CD14-positive monocyte (primary cell): Measurements from ENCODE around the gene TPX2. TPM values are rescaled to one million over a fixed set of nuclear protein-coding genes. Genes with fewer than 3 reads are reported as not detected.

Source experiments
- DNase-seq, 3 donors: peaks; one replicate each; pipeline ENCODE4 v3.0.0-alpha.2; 2011 to 2022
- H2AFZ ChIP-seq: 2 replicates; pipeline ENCODE4 v1.6.0; 2012; ENCODE audit warnings: mild to moderate bottlenecking, low read depth, low read length, inconsistent platforms; ENCODE audit not compliant: insufficient read depth, poor library complexity, severe bottlenecking
- H3K27ac ChIP-seq, 2 donors: 1 replicate in 1 of 2; 2 replicates in 1 of 2; pipeline ENCODE4 v1.5.1; 2012 to 2013; ENCODE audit warnings: low read length in 2 of 2, control low read depth in 1 of 2, inconsistent platforms in 1 of 2, low read depth in 1 of 2, mild to moderate bottlenecking in 1 of 2
- H3K27me3 ChIP-seq, 2 donors: one replicate each; pipeline versions ENCODE4 v1.6.0 to v1.6.1; 2011 to 2013; ENCODE audit warnings: low read length in 2 of 2; ENCODE audit not compliant: control insufficient read depth in 2 of 2, insufficient read depth in 2 of 2
- H3K36me3 ChIP-seq, 2 donors: replicated peaks in 1 of 2; 1 replicate in 1 of 2; 2 replicates in 1 of 2; pipeline versions ENCODE4 v1.5.1 to v1.6.1; 2012 to 2013; ENCODE audit warnings: low read length in 2 of 2, control low read depth in 1 of 2, inconsistent platforms in 1 of 2, mild to moderate bottlenecking in 1 of 2; ENCODE audit not compliant: insufficient read depth in 2 of 2, control insufficient read depth in 1 of 2
- H3K4me1 ChIP-seq, 2 donors: 1 replicate in 1 of 2; 2 replicates in 1 of 2; pipeline versions ENCODE4 v1.5.1 to v1.6.1; 2012 to 2013; ENCODE audit warnings: low read length in 2 of 2, control low read depth in 1 of 2, inconsistent platforms in 1 of 2, mild to moderate bottlenecking in 1 of 2, moderate library complexity in 1 of 2; ENCODE audit not compliant: insufficient read depth in 2 of 2, control insufficient read depth in 1 of 2
- H3K4me2 ChIP-seq: replicated peaks from 2 replicates; pipeline ENCODE3; 2012; ENCODE audit warnings: low read length, moderate library complexity, mild to moderate bottlenecking; ENCODE audit not compliant: poor library complexity, severe bottlenecking; ENCODE audit errors: extremely low read depth
- H3K4me3 ChIP-seq, 3 experiments: fragments of 200-600 bp in 1 of 3; sonication (generic) in 1 of 3; replicated peaks in 1 of 3; 1 replicate in 2 of 3; 2 replicates in 1 of 3; pipeline ENCODE4 v1.5.1; 2011 to 2013; ENCODE audit warnings: low read length in 3 of 3, mild to moderate bottlenecking in 3 of 3, control low read depth in 2 of 3, low read depth in 2 of 3, inconsistent platforms in 1 of 3, moderate library complexity in 1 of 3
- H3K79me2 ChIP-seq: 2 replicates; pipeline ENCODE4 v1.6.0; 2012; ENCODE audit warnings: mild to moderate bottlenecking, control low read depth, inconsistent platforms, low read length, moderate library complexity; ENCODE audit not compliant: insufficient read depth
- H3K9ac ChIP-seq: 2 replicates; pipeline ENCODE4 v1.6.0; 2017; ENCODE audit warnings: low read length, mild to moderate bottlenecking; ENCODE audit not compliant: insufficient read depth, poor library complexity, severe bottlenecking
- H3K9me3 ChIP-seq, 2 donors: replicated peaks in 1 of 2; 1 replicate in 1 of 2; 2 replicates in 1 of 2; pipeline versions ENCODE4 v1.5.1 to v1.6.1; 2012 to 2013; ENCODE audit warnings: low read length in 2 of 2, control low read depth in 1 of 2; ENCODE audit not compliant: control insufficient read depth in 1 of 2, insufficient read depth in 1 of 2
- H4K20me1 ChIP-seq: 2 replicates; pipeline ENCODE4 v1.6.0; 2012; ENCODE audit warnings: mild to moderate bottlenecking, low read length, control low read depth, moderate library complexity; ENCODE audit not compliant: insufficient read depth
- H3K27ac Mint-ChIP-seq, 7 donors: one replicate each; pipeline ENCODE4 v1.8.0; 2020; ENCODE audit warnings: mild to moderate bottlenecking in 7 of 7, mixed read lengths in 7 of 7, moderate library complexity in 6 of 7, inconsistent platforms in 2 of 7
- H3K27me3 Mint-ChIP-seq, 3 donors: one replicate each; pipeline ENCODE4 v1.8.0; 2021 to 2022; ENCODE audit warnings: low read depth in 3 of 3, mild to moderate bottlenecking in 3 of 3, mixed read lengths in 3 of 3, moderate library complexity in 3 of 3, inconsistent platforms in 1 of 3
- H3K36me3 Mint-ChIP-seq, 2 donors: one replicate each; pipeline ENCODE4 v1.8.0; 2020; ENCODE audit warnings: mixed read lengths in 2 of 2, inconsistent platforms in 1 of 2, mild to moderate bottlenecking in 1 of 2
- H3K4me1 Mint-ChIP-seq: one replicate; pipeline ENCODE4 v1.8.0; 2020; ENCODE audit warnings: mild to moderate bottlenecking, mixed read lengths
- H3K4me3 Mint-ChIP-seq, 2 donors: one replicate each; pipeline ENCODE4 v1.8.0; 2020; ENCODE audit warnings: mild to moderate bottlenecking in 2 of 2, mixed read lengths in 2 of 2, moderate library complexity in 1 of 2
- H3K9me3 Mint-ChIP-seq, 7 donors: one replicate each; pipeline ENCODE4 v1.8.0; 2020 to 2022; ENCODE audit warnings: mixed read lengths in 7 of 7, mild to moderate bottlenecking in 6 of 7, moderate library complexity in 6 of 7, inconsistent platforms in 2 of 7
- CTCF ChIP-seq: fragments of 200-600 bp; IDR thresholded peaks from one replicate; pipeline ENCODE4 v1.8.0; 2022; ENCODE audit warnings: antibody characterized with exemption, mild to moderate bottlenecking
- WGBS: methylation state at CpG from one replicate; pipeline ENCODE4 v1.1.5; 2013; ENCODE audit warnings: missing lambda C conversion rate; ENCODE audit not compliant: insufficient coverage; 5-methylcytosine and 5-hydroxymethylcytosine counted together
- intact Hi-C, 2 donors: fragments of 100-400 bp; cut with micrococcal nuclease; formaldehyde crosslinking; loops; one replicate each; pipeline versions ENCODE4 v1.15.0 to v1.15.1; 2023
- polyA plus RNA-seq, 3 donors: library from polyadenylated mRNA; depleted of rRNA in 1 of 3; unstranded in 2 of 3; stranded (reverse) in 1 of 3; fragments of 300-500 nt in 2 of 3; fragments of >200 nt in 1 of 3; fragmentation: Illumina TruSeq in 2 of 3; gene quantifications; 1 replicate in 2 of 3; 2 replicates in 1 of 3; pipeline ENCODE4 v1.2.3, GENCODE V29; 2012 to 2021

The TPX2 gene
- polyA plus RNA-seq, 3 donors: 0.06 TPM; not detected in 2

- no peaks in the 10 kb centered on the region for H3K27me3 Mint-ChIP-seq
- H3K4me1 Mint-ChIP-seq: peaks cover 30% of the 10 kb centered on the region
- H3K4me2 ChIP-seq: no peak overlapping the region
- H3K27me3 ChIP-seq: no peaks in the 10 kb centered on the region
- H3K36me3 Mint-ChIP-seq: peaks cover 44 to 70% of the 10 kb centered on the region in 2 donors
- no peak for DNase-seq
- peak overlapping the region in 1 of 2 donors; percentile 49 for H3K27ac ChIP-seq
- peaks cover 48% of the 10 kb centered on the region for H3K79me2 ChIP-seq
- WGBS: no CpG with 5 or more reads among the region's 2 CpGs
- H3K9ac ChIP-seq: no peak overlapping the region
- no peak overlapping the region for H2AFZ ChIP-seq
- no peaks in the 10 kb centered on the region for H3K9me3 Mint-ChIP-seq
- H4K20me1 ChIP-seq: peaks cover 67% of the 10 kb centered on the region
- H3K4me3 Mint-ChIP-seq: no peak overlapping the region
- peak overlapping the region; percentile 47 to 88 (median 79) for H3K27ac Mint-ChIP-seq
- H3K4me3 ChIP-seq: no peak overlapping the region
- peaks cover 13 to 24% of the 10 kb centered on the region in 2 donors for H3K4me1 ChIP-seq
- intact Hi-C loops: no loop called here
- H3K36me3 ChIP-seq: peaks cover 37 to 70% of the 10 kb centered on the region in 2 donors
- no peak for TF ChIP-seq CTCF
- no peaks in the 10 kb centered on the region for H3K9me3 ChIP-seq
Observed at GRCh38 chr20:31706607-31707257, 32.4 kb upstream of the TPX2 start.

GRCh38 chr20:31707258-31707615 lies 31.9 kb upstream of the TPX2 start:
- peak overlapping the region in 3 of 7 donors; percentile 2 to 85 (median 47) for H3K27ac Mint-ChIP-seq
- Histone ChIP-seq H3K9ac (no peak overlapping the region), H3K4me3 (no peak overlapping the region), H3K4me1 (peaks cover 13 to 24% of the 10 kb centered on the region in 2 donors), H3K4me2 (no peak overlapping the region), H3K79me2 (peaks cover 52% of the 10 kb centered on the region), H4K20me1 (peaks cover 72% of the 10 kb centered on the region), H3K36me3 (peaks cover 40 to 75% of the 10 kb centered on the region in 2 donors), H3K27ac (peak overlapping the region in 1 of 2 donors; percentile 49), H2AFZ (no peak overlapping the region), H3K27me3 (no peaks in the 10 kb centered on the region), H3K9me3 (no peaks in the 10 kb centered on the region)
- H3K4me1 Mint-ChIP-seq: peaks cover 28% of the 10 kb centered on the region
- WGBS: no CpG with 5 or more reads among the region's 5 CpGs
- no peaks in the 10 kb centered on the region for H3K27me3 Mint-ChIP-seq
- H3K9me3 Mint-ChIP-seq: no peaks in the 10 kb centered on the region
- H3K36me3 Mint-ChIP-seq: peaks cover 43 to 65% of the 10 kb centered on the region in 2 donors
- intact Hi-C loops: no loop called here
- H3K4me3 Mint-ChIP-seq: no peak overlapping the region
- no peak for TF ChIP-seq CTCF
- DNase-seq: no peak
